AG10803 (cell line): ENCODE measurements around the gene MYO1B.

ENCODE experiments used
- DNase-seq: peaks from one replicate; pipeline ENCODE4 v3.0.0; 2010; ENCODE audit warnings: low read depth
- H3K4me3 ChIP-seq: 2 replicates; pipeline ENCODE4 v1.5.1; 2011; ENCODE audit warnings: mild to moderate bottlenecking, low read length, control low read depth
- TF ChIP-seq, protein P1 (sequence below): conservative IDR thresholded peaks from 2 replicates; pipeline ENCODE4 v1.5.1; 2011; ENCODE audit warnings: mild to moderate bottlenecking, low read length, control low read depth, inconsistent platforms

MYO1B gene

DNA sequence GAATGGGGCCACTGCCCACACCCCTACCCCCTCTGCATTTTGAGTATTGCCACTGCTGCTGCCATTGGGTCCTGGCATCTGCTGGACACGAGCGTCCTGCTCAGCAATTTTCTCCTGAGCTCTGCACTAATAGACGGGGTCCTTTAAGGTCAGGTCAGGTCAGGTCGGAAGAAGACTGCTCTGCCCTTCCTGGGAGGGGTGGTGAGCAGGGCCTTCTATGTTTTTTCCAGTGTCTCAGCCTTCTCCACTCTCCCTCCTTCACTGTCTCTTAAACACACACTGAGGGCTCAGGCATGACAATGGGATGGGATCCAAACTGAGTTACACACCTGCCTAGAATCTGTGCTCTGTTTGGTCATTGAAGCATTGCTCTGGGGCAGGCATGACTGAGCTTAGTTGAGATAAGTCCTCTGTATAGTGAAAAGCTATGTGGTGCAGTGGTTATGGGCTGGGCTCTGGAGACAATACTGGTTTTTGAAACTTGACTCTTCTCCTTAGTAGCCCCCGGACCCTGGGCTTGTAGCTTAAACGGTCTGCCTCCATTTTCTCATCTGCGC, 10.6 kb downstream of the MYO1B start:
- TF ChIP-seq, protein P1, sequence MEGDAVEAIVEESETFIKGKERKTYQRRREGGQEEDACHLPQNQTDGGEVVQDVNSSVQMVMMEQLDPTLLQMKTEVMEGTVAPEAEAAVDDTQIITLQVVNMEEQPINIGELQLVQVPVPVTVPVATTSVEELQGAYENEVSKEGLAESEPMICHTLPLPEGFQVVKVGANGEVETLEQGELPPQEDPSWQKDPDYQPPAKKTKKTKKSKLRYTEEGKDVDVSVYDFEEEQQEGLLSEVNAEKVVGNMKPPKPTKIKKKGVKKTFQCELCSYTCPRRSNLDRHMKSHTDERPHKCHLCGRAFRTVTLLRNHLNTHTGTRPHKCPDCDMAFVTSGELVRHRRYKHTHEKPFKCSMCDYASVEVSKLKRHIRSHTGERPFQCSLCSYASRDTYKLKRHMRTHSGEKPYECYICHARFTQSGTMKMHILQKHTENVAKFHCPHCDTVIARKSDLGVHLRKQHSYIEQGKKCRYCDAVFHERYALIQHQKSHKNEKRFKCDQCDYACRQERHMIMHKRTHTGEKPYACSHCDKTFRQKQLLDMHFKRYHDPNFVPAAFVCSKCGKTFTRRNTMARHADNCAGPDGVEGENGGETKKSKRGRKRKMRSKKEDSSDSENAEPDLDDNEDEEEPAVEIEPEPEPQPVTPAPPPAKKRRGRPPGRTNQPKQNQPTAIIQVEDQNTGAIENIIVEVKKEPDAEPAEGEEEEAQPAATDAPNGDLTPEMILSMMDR, result no peak
- no peak for DNase-seq
- H3K4me3 ChIP-seq, result no peak overlapping the region

DNA sequence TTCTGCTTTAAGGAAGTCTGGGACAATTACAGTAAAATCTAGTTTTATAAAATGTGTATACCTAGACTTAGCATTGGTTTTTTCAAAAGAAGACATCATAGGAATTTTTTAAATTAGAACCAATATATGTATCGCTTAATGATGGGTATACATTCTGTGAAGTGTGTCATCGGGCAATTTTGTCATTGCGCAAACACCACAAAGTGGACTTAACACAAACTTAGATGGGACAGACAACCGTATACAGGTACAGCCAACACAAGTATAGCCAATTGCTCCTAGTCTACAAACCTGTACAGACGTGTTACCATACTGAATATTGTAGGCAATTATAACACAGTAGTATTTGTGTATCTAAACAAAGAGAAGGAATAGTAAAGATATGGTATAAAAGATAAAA, 12.7 kb downstream of the MYO1B start:
- TF ChIP-seq, protein P1, result no peak
- no peak overlapping the region for H3K4me3 ChIP-seq
- no peak for DNase-seq

DNA sequence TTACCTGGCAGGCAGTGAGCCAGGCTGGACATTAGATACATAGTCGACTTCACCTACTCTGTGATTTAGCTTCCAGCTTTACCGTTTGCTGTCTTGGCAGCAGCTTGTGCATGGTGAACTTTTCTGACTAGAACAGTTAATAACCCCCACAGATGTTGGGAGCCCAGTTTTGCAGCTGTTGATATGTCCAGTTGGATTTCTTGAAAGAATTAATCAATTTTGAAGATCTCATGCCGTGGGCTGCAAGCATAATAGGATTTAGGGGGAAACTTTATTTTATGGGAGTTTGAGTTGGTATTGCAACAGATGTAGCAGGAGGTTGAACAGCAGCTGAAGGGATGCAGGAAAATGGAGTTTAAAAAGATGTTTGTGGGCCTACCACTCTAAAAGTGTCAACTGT, 13.8 kb downstream of the MYO1B start:
- H3K4me3 ChIP-seq, result no peak overlapping the region
- TF ChIP-seq, protein P1, result no peak
- DNase-seq, result no peak

DNA sequence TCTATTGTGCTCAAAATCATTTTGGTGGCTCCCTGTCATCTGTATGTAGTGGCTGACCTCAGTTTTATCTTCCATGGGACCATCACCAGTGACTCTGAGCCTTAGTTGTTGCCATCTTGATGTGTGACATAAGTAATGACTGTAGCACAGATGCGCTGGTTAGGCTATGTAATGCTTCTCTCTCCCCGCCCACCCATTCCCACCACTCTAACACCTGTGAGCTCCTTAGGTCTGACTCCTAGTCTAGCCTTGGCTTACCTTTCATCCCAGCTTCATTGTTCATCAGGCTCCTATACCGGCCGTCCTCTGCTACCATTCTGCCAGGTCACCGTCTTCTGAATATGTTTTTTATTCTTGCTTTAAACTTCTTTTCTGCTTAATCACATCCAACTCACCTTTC, 17.2 kb downstream of the MYO1B start:
- TF ChIP-seq, protein P1, result no peak
- no peak for DNase-seq
- no peak overlapping the region for H3K4me3 ChIP-seq

DNA sequence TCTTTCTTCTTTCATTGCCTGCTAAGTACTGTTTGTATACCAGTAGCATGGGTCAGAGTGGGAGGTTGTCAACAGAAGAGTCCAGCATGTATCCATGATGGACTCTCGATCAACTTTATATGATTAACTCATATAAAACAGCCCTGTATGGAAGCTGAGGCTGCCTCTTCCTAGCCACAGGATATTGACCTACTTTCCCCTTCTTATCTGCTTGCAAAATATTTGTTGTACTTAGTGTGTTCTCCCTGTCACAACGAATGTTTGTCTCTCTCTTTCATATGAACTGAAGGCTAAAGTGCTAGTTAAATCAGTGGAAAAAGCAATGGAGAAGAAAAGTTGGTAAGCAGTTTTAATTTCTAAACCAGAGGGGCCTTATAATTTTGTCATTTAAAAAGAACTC, 17.8 kb downstream of the MYO1B start:
- DNase-seq, result no peak
- H3K4me3 ChIP-seq, result no peak overlapping the region
- TF ChIP-seq, protein P1, result no peak

DNA sequence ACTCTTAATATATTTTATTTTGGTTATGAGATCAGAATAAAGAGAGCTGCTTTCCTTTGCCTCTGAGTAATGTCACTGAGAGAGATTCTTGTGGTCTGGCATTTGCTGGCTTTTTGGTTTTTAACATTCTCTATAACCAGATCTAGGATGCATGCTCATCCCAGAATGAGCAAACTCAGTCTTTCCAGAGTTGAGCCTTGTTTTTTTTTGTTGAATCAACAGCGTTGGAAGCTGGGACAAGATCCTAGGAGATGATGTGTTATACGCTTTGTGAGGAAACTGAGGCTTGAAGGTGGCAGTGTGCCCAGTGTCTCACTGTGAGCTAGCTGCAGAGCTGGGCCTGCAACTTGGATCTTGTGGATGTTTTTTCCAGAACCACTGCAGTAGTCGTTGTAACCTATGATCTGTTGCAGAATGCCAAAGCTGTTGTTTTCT, 19.5 kb downstream of the MYO1B start:
- TF ChIP-seq, protein P1, result no peak
- no peak overlapping the region; the same call in 1 of the 2 replicates for H3K4me3 ChIP-seq
- peak; percentile 87 for DNase-seq

DNA sequence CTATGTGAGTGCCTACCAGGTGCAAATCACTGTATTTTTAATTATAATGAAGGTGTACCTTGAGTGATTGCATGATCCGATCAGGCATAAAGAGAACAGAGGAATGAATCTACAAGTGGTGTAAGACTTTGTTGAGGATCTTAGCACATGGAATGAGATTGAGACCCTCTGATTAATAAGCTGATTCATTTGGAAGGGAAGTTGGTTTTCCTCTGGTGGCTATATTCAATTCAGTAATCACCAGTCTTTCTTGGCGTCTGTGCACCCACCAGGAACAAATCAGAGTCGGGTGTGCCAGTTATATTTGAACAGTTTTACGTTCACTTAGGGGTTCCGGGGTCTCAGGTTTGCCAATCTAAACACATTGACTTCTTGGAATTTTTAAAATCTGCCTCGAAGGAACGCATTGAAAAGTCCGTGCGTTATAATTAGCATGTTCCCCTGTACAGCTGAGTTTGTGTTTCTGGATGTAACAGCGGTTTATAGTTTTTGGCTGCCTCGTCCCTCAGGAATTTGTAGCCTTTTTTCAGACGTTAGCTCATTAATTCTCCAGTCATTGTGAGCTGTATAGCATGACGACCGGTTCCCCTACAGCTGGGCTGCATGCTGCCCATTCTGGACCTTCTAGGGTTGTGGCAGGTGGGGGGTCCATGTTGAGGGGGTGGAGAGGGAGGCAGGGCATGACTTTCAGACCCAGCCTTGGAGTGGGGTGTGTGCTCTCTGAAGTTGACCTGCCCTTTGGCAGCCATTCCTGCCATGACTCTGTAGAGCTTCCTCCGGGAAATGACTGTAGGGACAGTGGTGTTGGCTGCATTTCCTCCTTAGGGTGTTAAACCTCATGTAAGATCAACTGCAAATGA, 20.3 kb downstream of the MYO1B start:
- TF ChIP-seq, protein P1, result no peak
- DNase-seq, result peak; percentile 86
- peak overlapping the region; percentile 38 for H3K4me3 ChIP-seq
